HCT116 (cell line): ENCODE measurements around the gene CASR. TPM values are rescaled to one million over a fixed set of nuclear protein-coding genes. Genes with fewer than 3 reads are reported as not detected.

Experiments
- ATAC-seq: fragments of 200-7000 bp; cut with Tn5 transposase; 2 replicates; pipeline ENCODE4 v1.9.1; 2020; ENCODE audit warnings: mild to moderate bottlenecking, moderate library complexity
- BruUV-seq: library from RNA; stranded (reverse); fragments of 400-500 nt; replicated peaks from 2 replicates; lab custom pipeline; 2021; lab: Mats Ljungman, UMichigan
- CTCF ChIA-PET: fragments of 300-600 bp; sonication (Branson Sonifier 250); formaldehyde crosslinking; loops from one replicate; lab custom pipeline; 2021; ENCODE audit warnings: antibody characterized with exemption; lab: Charles Lee
- POLR2A ChIA-PET: fragments of 300-600, 350-600 bp; sonication (Branson Sonifier 250); formaldehyde crosslinking; loops from one replicate; lab custom pipeline; 2021; ENCODE audit warnings: antibody characterized with exemption; lab: Charles Lee
- RAD21 ChIA-PET, 2 experiments: fragments of 300-600 bp; sonication (Branson Sonifier 250); formaldehyde crosslinking; loops; one replicate each; lab custom pipeline; 2023; ENCODE audit warnings: low total read pairs in 2 of 2; ENCODE audit not compliant: uncharacterized antibody in 2 of 2, unreplicated experiment in 2 of 2, low non-redundant PET in 1 of 2; lab: Charles Lee
- DNase-seq: peaks from one replicate; pipeline ENCODE4 v3.0.0-alpha.2; 2010; ENCODE audit warnings: low read depth, low spot score
- H2AFZ ChIP-seq: fragments of 200-600 bp; shearing (Covaris generic), sonication (generic); 2 replicates; pipeline ENCODE4 v1.6.1; 2017; ENCODE audit warnings: low read depth, mixed run types, mixed read lengths, antibody characterized with exemption, low read length; ENCODE audit not compliant: poor library complexity, severe bottlenecking
- H3K27ac ChIP-seq: 2 replicates; pipeline ENCODE4 v1.5.1; 2012; ENCODE audit warnings: low read depth, low read length
- H3K27me3 ChIP-seq: fragments of 200-600 bp; sonication (generic); 2 replicates; pipeline ENCODE4 v1.6.1; 2016; ENCODE audit warnings: mixed run types, low read length, mixed read lengths; ENCODE audit not compliant: insufficient read depth
- H3K36me3 ChIP-seq, 2 experiments: fragments of 200-500 bp in 1 of 2; fragments of 200-600 bp in 1 of 2; sonication (Bioruptor generic) in 1 of 2; sonication (generic) in 1 of 2; 2 replicates each; pipeline versions ENCODE4 v1.5.1 to v1.6.1; 2014 to 2016; ENCODE audit warnings: low read length in 2 of 2, inconsistent platforms in 1 of 2, mixed read lengths in 1 of 2, mixed run types in 1 of 2; ENCODE audit not compliant: insufficient read depth in 2 of 2, control insufficient read depth in 1 of 2
- H3K4me1 ChIP-seq, 2 experiments: fragments of 200-600 bp in 1 of 2; sonication (generic) in 1 of 2; 2 replicates each; pipeline versions ENCODE4 v1.5.1 to v1.6.1; 2012 to 2017; ENCODE audit warnings: low read length in 2 of 2, inconsistent platforms in 1 of 2, mild to moderate bottlenecking in 1 of 2, mixed read lengths in 1 of 2, mixed run types in 1 of 2, moderate library complexity in 1 of 2; ENCODE audit not compliant: insufficient read depth in 2 of 2, control insufficient read depth in 1 of 2
- H3K4me2 ChIP-seq: fragments of 200-600 bp; sonication (generic); 2 replicates; pipeline ENCODE4 v1.6.1; 2017; ENCODE audit warnings: mixed run types, low read length, mixed read lengths
- H3K4me3 ChIP-seq, 2 experiments: fragments of 200-600 bp in 1 of 2; sonication (generic) in 1 of 2; replicated peaks in 1 of 2; 2 replicates each; pipeline ENCODE4 v1.5.1; 2011 to 2016; ENCODE audit warnings: low read length in 2 of 2, control low read depth in 1 of 2, low read depth in 1 of 2, mild to moderate bottlenecking in 1 of 2, mixed read lengths in 1 of 2, mixed run types in 1 of 2
- H3K79me2 ChIP-seq: fragments of 200-600 bp; sonication (generic); 2 replicates; pipeline ENCODE4 v1.6.1; 2017; ENCODE audit warnings: mild to moderate bottlenecking, mixed run types, low read length, moderate library complexity, mixed read lengths; ENCODE audit not compliant: insufficient read depth
- H3K9ac ChIP-seq: fragments of 200-600 bp; sonication (generic); 2 replicates; pipeline ENCODE4 v1.6.1; 2016; ENCODE audit warnings: low read length, mixed read lengths
- H3K9me2 ChIP-seq: fragments of 200-600 bp; sonication (generic), shearing (Covaris generic); 2 replicates; pipeline ENCODE4 v1.6.1; 2017; ENCODE audit warnings: mixed run types, mild to moderate bottlenecking, moderate library complexity; ENCODE audit not compliant: insufficient read depth
- H3K9me3 ChIP-seq, 2 experiments: fragments of 200-500 bp in 1 of 2; fragments of 200-600 bp in 1 of 2; sonication (Bioruptor generic) in 1 of 2; sonication (generic) in 1 of 2; 2 replicates each; pipeline ENCODE4 v1.6.1; 2014 to 2017; ENCODE audit warnings: low read length in 2 of 2, mixed read lengths in 2 of 2, inconsistent platforms in 1 of 2, low read depth in 1 of 2, mild to moderate bottlenecking in 1 of 2, mixed run types in 1 of 2, moderate library complexity in 1 of 2; ENCODE audit not compliant: control insufficient read depth in 1 of 2, insufficient read depth in 1 of 2
- H4K20me1 ChIP-seq: fragments of 200-600 bp; sonication (generic), shearing (Covaris generic); 2 replicates; pipeline ENCODE4 v1.6.1; 2017; ENCODE audit warnings: mixed run types, mild to moderate bottlenecking, moderate library complexity; ENCODE audit not compliant: insufficient read depth
- CEBPB ChIP-seq: IDR thresholded peaks from 2 replicates; pipeline ENCODE4 v1.6.1; 2012; ENCODE audit warnings: low read depth
- EGR1 ChIP-seq: IDR thresholded peaks from 2 replicates; pipeline ENCODE4 v1.6.1; 2012; ENCODE audit warnings: low read depth
- EZH2phosphoT487 ChIP-seq: fragments of 200-600 bp; IDR thresholded peaks from 2 replicates; pipeline ENCODE4 v1.6.1; 2018; ENCODE audit warnings: antibody characterized with exemption, borderline replicate concordance
- FOSL1 ChIP-seq: IDR thresholded peaks from 2 replicates; pipeline ENCODE4 v1.6.1; 2012; ENCODE audit warnings: low read depth
- POLR2AphosphoS5 ChIP-seq: IDR thresholded peaks from 2 replicates; pipeline ENCODE4 v1.6.1; 2011; ENCODE audit warnings: mild to moderate bottlenecking, low read depth, low read length, moderate library complexity
- SIN3A ChIP-seq: IDR thresholded peaks from 2 replicates; pipeline ENCODE4 v1.6.1; 2012; ENCODE audit warnings: low read depth
- SRF ChIP-seq: IDR thresholded peaks from 2 replicates; pipeline ENCODE4 v1.6.1; 2012; ENCODE audit warnings: low read depth
- ZBTB33 ChIP-seq: IDR thresholded peaks from 2 replicates; pipeline ENCODE4 v1.6.1; 2011; ENCODE audit warnings: mild to moderate bottlenecking, low read length, moderate library complexity; ENCODE audit not compliant: insufficient replicate concordance; ENCODE audit errors: extremely low read depth
- intact Hi-C: fragments of 100-400 bp; cut with micrococcal nuclease; formaldehyde crosslinking; loops from 2 replicates; pipeline ENCODE4 v1.10.0; 2022
- total RNA-seq: library from RNA; stranded (reverse); gene quantifications from one replicate; pipeline ENCODE4 v1.2.1, GENCODE V29; 2021; ENCODE audit not compliant: unreplicated experiment
- TF ChIP-seq, protein P1 (sequence below): IDR thresholded peaks from 2 replicates; pipeline ENCODE4 v1.6.1; 2012; ENCODE audit warnings: low read depth

Gene CASR
- total RNA-seq, 1 experiment from 2014 or later: not detected

- Histone ChIP-seq H3K79me2 (no peaks in the 10 kb centered on the region), H3K4me1 (no peaks in the 10 kb centered on the region), H3K27ac (no peak overlapping the region), H3K4me3 (no peak overlapping the region), H3K9me3 (no peaks in the 10 kb centered on the region), H3K36me3 (no peaks in the 10 kb centered on the region), H3K9ac (no peak overlapping the region), H3K4me2 (no peak overlapping the region), H3K27me3 (no peaks in the 10 kb centered on the region; the same call in 1 of the 2 replicates), H3K9me2 (no peaks in the 10 kb centered on the region), H4K20me1 (no peaks in the 10 kb centered on the region), H2AFZ (no peak overlapping the region)
- ChIA-PET CTCF (no interaction called here), RAD21 (no interaction called here), POLR2A (no interaction called here)
- intact Hi-C loops: no loop called here
- no TSS peak for BruUV-seq
- TF ChIP-seq EGR1: no peak
- no peak for TF ChIP-seq FOSL1
- TF ChIP-seq SIN3A: no peak
- TF ChIP-seq SRF: no peak
- no peak for TF ChIP-seq ZBTB33
- no peak for TF ChIP-seq POLR2AphosphoS5
- no peak for TF ChIP-seq EZH2phosphoT487
- TF ChIP-seq, protein P1, sequence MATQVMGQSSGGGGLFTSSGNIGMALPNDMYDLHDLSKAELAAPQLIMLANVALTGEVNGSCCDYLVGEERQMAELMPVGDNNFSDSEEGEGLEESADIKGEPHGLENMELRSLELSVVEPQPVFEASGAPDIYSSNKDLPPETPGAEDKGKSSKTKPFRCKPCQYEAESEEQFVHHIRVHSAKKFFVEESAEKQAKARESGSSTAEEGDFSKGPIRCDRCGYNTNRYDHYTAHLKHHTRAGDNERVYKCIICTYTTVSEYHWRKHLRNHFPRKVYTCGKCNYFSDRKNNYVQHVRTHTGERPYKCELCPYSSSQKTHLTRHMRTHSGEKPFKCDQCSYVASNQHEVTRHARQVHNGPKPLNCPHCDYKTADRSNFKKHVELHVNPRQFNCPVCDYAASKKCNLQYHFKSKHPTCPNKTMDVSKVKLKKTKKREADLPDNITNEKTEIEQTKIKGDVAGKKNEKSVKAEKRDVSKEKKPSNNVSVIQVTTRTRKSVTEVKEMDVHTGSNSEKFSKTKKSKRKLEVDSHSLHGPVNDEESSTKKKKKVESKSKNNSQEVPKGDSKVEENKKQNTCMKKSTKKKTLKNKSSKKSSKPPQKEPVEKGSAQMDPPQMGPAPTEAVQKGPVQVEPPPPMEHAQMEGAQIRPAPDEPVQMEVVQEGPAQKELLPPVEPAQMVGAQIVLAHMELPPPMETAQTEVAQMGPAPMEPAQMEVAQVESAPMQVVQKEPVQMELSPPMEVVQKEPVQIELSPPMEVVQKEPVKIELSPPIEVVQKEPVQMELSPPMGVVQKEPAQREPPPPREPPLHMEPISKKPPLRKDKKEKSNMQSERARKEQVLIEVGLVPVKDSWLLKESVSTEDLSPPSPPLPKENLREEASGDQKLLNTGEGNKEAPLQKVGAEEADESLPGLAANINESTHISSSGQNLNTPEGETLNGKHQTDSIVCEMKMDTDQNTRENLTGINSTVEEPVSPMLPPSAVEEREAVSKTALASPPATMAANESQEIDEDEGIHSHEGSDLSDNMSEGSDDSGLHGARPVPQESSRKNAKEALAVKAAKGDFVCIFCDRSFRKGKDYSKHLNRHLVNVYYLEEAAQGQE: no peak
- TF ChIP-seq CEBPB: no peak
- ATAC-seq (no peak), DNase-seq (no peak)
These were observed 90.0 kb downstream of the CASR start for GRCh38 chr3:122273498-122273897.
